HG03460 (cell line): ENCODE measurements around the gene AK3.

ENCODE experiments used
- ATAC-seq: cut with Tn5 transposase; IDR thresholded peaks from one replicate; pipeline ENCODE4 v1.9.1; 2021; ENCODE audit not compliant: unreplicated experiment

Gene AK3

GRCh38 chr9:4750023-4750673 is 9.1 kb upstream of the AK3 start:
- ATAC-seq, result no peak

- no peak for ATAC-seq
Observed at GRCh38 chr9:4748612-4749011, 7.6 kb upstream of the AK3 start.

GRCh38 chr9:4746278-4747030 is 5.5 kb upstream of the AK3 start:
- ATAC-seq, result no peak

GRCh38 chr9:4743131-4743875 is 2.3 kb upstream of the AK3 start:
- ATAC-seq, result no peak

- no peak for ATAC-seq
Observed at GRCh38 chr9:4742246-4742645, 1.2 kb upstream of the AK3 start.

- ATAC-seq, result peak; percentile 4
Observed at GRCh38 chr9:4741365-4742089, 525 bp upstream of the AK3 start.

GRCh38 chr9:4740388-4740637 is 689 bp downstream of the AK3 start:
- ATAC-seq, result no peak

GRCh38 chr9:4739587-4740387 is 1.2 kb downstream of the AK3 start:
- no peak for ATAC-seq

- no peak for ATAC-seq
Observed at GRCh38 chr9:4738866-4739586, 2.0 kb downstream of the AK3 start.

GRCh38 chr9:4734150-4734549 is 6.9 kb downstream of the AK3 start:
- ATAC-seq, result no peak

GRCh38 chr9:4732890-4733289 is 8.1 kb downstream of the AK3 start:
- no peak for ATAC-seq

- ATAC-seq, result no peak
Observed at GRCh38 chr9:4727593-4727992, 13.4 kb downstream of the AK3 start.

GRCh38 chr9:4725706-4726442 is 15.1 kb downstream of the AK3 start:
- ATAC-seq, result no peak

- no peak for ATAC-seq
Observed at GRCh38 chr9:4721736-4722135, 19.3 kb downstream of the AK3 start.

GRCh38 chr9:4718911-4719310 is 22.1 kb downstream of the AK3 start:
- ATAC-seq, result no peak

GRCh38 chr9:4717815-4718214 is 23.2 kb downstream of the AK3 start:
- ATAC-seq, result no peak

GRCh38 chr9:4716163-4716562 is 24.8 kb downstream of the AK3 start:
- no peak for ATAC-seq

- ATAC-seq, result no peak
Observed at GRCh38 chr9:4714266-4715016, 26.6 kb downstream of the AK3 start.

- ATAC-seq, result no peak
Observed at GRCh38 chr9:4713849-4714248, 27.2 kb downstream of the AK3 start.
